Measurements from ENCODE around the gene ADAMTSL5.

ADAMTSL5 gene

DNA sequence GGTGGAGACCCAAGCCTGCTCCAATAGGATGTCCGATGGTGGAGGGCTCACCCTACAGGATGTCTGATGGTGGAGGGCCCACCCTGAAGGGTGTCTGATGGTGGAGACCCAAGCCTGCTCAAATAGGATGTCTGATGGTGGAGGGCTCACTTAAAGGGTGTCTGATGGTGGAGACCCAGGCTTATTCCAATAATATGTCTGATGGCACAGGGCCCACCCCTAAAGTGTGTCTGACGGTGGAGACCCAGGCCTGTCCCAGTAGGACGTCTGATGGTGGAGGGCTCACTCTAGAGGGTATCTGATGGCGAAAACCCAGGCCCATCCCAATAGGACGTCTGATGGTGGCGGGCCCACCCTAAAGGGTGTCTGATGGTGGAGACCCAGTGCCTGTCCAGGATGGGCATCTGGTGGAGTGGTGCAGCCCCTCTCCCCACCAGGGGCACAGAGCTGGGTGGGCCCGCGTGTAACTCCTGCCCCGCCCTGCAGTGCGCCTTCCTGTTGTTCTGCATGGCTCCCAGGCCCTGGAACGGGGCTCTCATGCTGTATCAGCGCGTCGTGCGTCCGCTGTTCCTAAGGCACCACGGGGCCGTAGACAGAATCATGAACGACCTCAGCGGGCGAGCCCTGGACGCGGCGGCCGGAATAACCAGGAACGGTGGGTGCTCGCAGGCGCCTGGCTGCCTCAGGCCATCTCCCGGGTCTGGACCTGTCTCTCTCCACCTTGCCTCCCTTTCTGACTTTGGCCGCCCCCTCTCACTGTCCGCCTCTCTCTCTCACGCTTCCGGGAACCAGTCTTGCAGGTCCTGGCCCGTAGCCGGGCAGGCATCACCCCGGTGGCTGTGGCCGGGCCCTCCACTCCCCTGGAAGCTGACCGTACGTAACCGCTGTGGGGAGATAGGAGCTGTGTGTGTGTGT, 16.8 kb downstream of the ADAMTSL5 start:
- DNase-seq (ENCODE audit: low read depth), result no peak

DNA sequence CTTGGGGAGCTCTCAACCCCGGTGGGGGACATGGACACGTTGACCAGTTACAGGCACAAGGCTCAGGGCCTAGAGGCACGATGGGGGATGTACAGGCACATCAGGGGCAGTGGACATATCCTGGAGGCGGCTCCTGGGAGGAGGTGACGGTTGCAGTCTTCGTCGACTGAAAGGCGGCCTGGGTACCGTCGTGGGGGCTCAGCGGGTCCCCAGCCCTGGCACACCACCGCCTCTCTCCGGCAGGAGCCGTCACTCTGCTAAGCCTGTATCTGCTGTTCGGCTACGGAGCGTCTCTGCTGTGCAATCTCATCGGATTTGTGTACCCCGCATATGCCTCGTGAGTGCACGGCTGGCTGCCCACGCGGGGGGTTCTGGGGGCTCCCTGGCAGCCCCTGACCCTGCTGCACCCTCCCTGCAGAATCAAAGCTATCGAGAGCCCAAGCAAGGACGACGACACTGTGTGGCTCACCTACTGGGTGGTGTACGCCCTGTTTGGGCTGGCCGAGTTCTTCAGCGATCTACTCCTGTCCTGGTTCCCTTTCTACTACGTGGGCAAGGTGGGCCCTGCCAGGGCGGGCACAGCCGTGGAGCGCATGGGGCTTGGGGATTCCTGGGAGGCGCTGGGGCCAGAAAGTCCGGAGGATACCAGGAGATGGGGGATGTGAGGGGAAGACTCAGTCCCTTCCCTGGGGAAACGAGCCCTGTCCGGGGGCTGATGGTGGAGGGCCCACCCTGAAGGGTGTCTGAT, 17.6 kb downstream of the ADAMTSL5 start:
- no peak for DNase-seq (ENCODE audit: low read depth)

DNA sequence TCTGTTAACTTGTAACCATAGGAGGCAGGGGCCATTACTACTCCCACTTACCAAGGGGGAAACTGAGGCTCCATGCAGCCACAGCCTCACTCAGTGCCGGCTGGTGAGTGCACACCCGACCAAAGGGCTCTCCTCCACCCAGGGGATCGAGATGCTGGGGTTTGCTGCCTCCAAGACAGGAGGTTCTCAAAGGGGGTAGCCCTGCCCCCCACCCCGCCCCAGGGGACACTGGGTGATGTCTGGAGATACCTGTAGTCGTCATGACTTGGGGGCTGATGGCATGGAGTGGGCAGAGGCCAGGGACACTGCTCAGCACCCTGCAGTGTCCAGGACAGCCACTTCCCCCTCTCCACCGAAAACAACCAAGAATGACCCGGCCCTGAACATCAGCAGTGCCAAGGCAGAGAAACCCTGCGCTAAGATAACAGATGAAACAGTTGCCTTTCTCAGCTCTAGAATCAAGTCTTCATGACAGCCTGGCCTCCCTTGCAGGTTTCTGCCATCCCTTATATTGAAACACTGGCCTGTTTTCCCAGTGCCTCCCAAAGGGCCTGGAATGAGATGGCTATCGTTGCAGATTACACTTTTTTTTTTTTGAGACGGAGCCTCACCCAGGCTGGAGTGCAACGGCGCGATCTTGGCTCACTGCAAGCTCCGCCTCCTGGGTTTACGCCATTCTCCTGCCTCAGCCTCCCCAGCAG, 18.6 kb downstream of the ADAMTSL5 start:
- no peak for DNase-seq (ENCODE audit: low read depth)

DNA sequence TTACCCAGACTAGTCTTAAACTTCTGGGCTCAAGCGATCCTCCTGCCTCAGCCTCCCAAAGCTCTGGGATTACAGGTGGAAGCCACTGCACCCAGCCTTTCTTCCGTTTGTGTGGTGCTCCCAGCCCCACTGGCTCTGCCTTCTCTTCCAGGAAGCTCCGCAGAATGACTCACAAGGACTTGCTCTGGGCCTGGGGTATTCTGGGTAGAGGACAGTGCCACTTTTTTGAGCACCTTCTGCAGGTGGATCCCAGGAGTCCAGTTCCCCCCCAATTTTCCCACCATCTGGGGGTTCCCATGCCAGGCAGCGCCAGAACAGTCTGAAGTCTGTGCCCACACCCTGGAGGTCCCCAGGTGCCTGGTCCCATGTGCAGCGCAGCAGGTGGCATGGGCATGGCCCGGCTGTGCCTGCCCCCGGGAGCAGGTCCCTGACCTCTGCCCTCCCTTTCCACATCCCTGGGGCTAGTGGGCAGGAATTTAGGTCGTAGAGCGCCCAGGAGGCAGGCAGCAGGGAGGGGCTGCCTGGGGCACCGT, 20.3 kb downstream of the ADAMTSL5 start:
- DNase-seq (ENCODE audit: low read depth), result no peak

GRCh38 chr19:1491849-1492170, 21.0 kb downstream of the ADAMTSL5 start:
- no peak for DNase-seq (ENCODE audit: low read depth)

- DNase-seq (ENCODE audit: low read depth), result no peak
These were observed 21.5 kb downstream of the ADAMTSL5 start, which contains the start of gene REEP6 for GRCh38 chr19:1491114-1491848. Gene REEP6 (plus strand): TSS chr19:1491181. CDS start chr19:1491270, 89 bp downstream.

DNA sequence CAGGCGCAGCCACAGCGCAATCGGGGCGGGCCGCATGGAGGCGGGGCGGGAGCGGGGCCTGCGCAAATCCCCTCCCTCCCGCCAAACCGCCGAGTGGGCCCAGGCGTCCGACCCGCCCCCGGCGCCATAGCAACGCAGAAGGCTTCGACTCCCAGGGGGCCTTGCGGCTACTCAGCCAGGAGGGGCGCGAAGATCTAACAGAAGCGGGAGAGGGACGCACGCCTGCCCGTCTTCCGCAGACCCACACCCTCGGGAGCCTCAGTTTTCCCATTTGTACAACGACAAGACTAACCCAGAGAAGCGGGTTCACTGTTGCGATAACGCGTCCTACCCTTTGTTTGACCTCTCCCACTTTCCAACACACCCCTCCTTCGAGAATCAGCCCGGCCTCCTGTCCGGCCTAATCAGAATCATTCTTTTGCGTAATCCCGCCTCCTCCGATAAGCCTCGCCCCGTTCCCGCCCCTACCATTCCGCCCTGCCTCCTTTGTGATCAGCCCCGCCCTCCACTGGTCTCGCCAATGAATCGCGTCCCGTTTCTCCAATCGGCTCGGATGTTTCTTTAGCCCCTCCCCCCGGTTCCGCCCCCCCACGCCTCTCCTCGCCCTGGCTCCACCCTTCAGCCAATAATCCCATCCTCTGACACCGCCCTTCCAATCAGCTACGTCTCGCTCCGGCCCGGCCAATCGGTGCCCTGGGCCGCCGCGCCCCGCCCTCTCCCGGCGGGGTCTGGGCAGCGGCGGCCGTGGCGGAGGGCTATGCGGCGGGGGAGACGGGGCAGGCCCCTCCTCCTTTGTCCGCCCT, 22.3 kb downstream of the ADAMTSL5 start, which contains the start of gene PCSK4:
Gene PCSK4, minus strand, starts transcription at position 40 of the 803 bp plus-strand sequence. Its CDS starts 4 bp downstream, at position 36.
- DNase-seq (ENCODE audit: low read depth), result peak; percentile 98

DNA sequence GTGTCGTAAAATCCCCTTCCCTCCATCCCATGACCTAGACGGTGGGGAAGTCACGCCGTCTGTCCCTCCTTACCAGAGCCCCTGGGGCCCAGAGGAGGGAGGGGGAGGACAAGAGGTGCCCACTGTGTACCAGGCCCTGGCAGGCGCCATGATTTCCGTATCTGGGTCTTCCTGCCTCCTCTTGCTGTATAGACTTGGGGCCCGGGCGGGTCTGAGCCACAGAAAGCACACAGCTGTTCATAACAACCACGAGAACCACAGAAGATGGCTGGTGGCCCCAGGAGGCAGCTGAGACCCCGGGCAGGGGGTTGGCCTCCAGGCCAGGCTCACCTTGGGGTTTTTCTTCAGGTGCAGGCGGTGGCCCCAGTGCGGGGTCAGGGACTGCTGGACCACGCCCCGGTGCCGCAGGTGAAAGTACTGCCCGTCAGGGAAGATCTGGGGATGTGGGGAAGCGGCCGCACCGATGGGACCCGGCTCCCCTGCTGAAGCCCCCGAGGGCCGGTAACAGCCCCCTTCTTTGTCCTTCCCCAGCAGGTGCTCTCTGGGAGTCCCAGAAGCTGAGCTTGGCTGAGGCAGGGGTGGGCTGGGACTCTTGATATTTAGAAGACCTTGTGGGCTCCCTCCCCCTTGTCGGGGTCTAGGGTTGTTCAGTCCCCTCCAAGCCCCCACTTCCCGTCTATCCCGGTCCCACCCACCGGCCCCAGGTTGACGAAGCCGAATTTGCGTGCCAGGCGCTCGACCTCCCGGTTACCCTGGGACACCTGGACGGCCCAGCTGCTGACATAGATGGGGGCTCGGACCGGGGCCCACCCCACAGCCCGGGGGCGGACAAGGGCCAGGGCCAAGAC, 23.1 kb downstream of the ADAMTSL5 start:
- DNase-seq (ENCODE audit: low read depth), result no peak

GRCh38 chr19:1488282-1488601, 24.6 kb downstream of the ADAMTSL5 start:
- DNase-seq (ENCODE audit: low read depth), result no peak

- DNase-seq (ENCODE audit: low read depth), result no peak
These were observed 25.1 kb downstream of the ADAMTSL5 start for GRCh38 chr19:1487576-1488281.

DNA sequence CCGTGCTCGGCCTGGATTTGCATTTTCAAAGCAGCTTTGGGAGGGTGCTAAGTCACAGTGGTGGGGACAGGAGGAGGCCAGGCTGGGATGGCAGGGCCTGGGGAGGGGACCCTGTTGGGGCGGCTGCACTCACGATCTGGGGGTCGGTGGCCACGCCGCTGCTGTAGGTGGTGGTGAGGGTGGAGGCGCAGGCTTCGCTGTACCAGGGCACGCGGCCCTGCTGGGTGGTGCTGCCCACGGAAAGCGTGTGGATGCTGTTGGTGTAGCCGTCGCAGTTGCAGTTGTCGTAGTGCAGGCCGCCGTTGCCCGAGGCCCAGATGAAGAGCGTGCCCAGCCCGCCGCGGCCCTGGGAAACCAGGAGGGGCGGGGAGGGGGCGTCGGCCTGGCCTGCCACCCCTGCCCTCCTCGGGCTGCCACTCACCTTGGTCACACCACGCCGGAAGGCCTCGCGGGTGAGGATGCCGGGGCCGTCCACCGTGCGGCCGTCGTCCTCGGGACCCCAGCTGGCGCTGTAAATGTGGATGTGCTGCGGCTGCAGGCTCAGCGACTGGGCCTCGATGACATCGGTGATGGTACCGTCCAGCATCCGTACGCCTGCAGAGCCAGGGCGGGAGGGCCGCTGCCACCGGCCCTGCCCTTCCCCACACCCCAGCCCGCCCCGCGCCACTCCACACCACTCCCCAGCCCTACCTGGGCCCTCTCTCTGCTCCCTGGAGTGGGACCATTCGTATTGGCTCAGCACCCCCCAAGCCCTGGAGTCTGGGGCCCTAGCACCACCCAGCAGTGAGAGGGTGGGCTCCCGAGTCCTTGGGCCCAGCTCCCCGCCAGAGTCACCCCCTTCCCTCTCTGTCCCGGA, 25.9 kb downstream of the ADAMTSL5 start:
- no peak for DNase-seq (ENCODE audit: low read depth)

DNA sequence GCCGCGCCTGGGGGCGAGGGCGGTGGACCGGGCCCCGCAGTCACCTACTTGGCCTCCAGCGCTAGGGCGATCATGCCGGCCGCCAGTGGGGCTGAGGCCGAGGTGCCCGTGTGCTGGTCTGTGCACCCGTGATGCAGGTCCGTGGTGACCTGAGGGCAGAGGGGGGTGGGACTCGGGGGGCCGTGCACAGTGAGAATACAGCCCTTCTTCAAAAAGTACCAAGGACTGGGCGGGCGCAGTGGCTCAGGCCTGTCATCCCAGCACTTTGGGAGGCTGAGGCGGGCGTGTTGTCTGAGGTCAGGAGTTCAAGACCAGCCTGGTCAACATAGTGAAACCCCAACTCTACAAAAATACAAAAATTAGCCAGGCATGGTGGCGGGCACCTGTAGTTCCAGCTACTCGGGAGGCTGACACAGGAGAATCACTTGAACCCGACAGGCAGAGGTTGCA, 28.8 kb downstream of the ADAMTSL5 start:
- no peak for DNase-seq (ENCODE audit: low read depth)

DNA sequence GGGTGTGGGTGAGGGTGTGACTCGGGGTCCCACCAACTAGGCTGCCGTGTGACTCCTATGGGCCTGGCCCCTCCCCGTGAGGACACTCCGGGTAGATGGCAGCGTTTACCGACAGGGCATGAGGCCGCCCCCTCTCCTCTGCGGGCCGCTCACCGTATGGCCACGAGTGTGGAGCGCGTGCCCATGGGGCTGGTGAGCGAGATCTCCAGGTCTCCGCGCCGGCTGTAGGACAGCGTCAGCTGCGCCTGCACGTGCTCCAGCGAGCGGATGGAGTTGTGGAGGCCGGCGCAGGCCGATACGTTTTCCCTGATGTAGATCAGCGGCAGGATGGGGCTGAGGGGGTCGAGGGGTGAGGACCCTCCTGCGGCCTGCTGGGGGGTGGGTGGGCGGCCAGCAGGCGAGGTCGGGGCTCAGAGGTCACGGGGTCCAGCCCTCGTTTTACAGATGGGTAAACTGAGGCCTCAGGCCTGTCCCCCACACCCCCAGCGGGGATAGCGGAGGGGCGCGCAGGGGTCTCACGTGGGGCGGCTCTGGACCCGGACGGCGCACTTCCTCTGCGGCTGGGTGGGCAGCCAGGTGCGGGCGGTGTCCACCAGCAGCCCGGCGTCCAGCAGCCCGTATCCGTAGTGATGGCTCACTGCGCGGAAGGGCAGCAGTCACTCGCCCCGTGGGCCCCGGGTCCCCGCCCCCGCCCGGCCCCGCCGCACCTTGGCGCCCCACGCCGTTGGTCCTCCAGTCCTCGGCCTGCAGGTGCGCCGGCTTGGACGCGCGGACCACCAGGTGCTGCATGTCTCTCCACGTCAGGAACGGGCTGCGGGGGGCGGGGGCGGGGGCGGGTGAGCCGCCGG, 29.5 kb downstream of the ADAMTSL5 start:
- DNase-seq (ENCODE audit: low read depth), result no peak

- no peak for DNase-seq (ENCODE audit: low read depth)
These were observed 30.3 kb downstream of the ADAMTSL5 start for GRCh38 chr19:1482361-1483130.

DNA sequence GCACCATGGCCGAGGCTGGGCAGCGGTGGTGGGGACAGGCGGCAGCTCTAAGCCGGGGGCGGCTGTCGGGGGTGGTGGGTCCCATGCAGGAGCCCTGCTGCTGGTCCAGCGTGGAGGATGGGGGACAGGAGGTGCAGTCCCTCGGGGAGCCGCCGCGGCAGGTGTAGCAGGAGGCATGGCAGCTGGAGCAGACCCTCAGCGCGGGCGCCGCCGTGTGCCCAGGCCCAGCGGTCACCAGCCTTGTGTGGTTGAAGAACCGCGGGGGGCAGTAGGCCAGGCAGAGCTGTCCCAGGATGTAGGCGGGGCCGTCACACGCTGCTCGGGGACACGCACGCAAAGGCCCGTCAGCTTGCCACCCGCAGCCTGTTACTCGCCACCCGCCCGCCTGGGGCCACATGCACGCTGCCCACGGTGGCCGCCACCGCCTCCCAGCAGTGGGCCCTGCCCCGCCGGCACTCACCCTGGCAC, 30.9 kb downstream of the ADAMTSL5 start:
- no peak for DNase-seq (ENCODE audit: low read depth)

- no peak for DNase-seq (ENCODE audit: low read depth)
These were observed 31.5 kb downstream of the ADAMTSL5 start for GRCh38 chr19:1481224-1481892.

All from activated T-cell treated with anti-CD3 and anti-CD28 coated beads for 1 hour (primary cell).